ENCODE measurements around the gene LSM14B.
"Not testable (repeated sequence)": the region's sequence is repeated elsewhere in the genome, so short reads cannot be mapped to it uniquely, and the experiment has no call there.

The LSM14B gene

GRCh38 chr20:62115800-62116407 is 6.4 kb upstream of the LSM14B start:
- H3K4me1 ChIP-seq (ENCODE audit: control insufficient read depth, insufficient read depth, low read length); DNase-seq (ENCODE audit: low read depth); H3K9ac ChIP-seq (ENCODE audit: low read length); H3K4me3 ChIP-seq (ENCODE audit: low read length); H3K36me3 ChIP-seq (ENCODE audit: control insufficient read depth, insufficient read depth, low read length, severe bottlenecking): not testable (repeated sequence)
- Histone ChIP-seq H3K9me3 (ENCODE audit: control insufficient read depth, low read length) (peaks cover 17% of the 10 kb centered on the region), H3K27me3 (replicated peaks; ENCODE audit: control insufficient read depth, insufficient read depth, low read length) (peaks cover 37% of the 10 kb centered on the region)

GRCh38 chr20:62116558-62117361 is 5.5 kb upstream of the LSM14B start:
- no peak for DNase-seq (ENCODE audit: low read depth)
- Histone ChIP-seq H3K9me3 (ENCODE audit: control insufficient read depth, low read length) (peaks cover 14% of the 10 kb centered on the region), H3K36me3 (ENCODE audit: control insufficient read depth, insufficient read depth, low read length, severe bottlenecking) (no peaks in the 10 kb centered on the region), H3K4me3 (ENCODE audit: low read length) (no peak overlapping the region), H3K9ac (ENCODE audit: low read length) (no peak overlapping the region), H3K27me3 (replicated peaks; ENCODE audit: control insufficient read depth, insufficient read depth, low read length) (peaks cover 37% of the 10 kb centered on the region), H3K4me1 (ENCODE audit: control insufficient read depth, insufficient read depth, low read length) (peaks cover 2% of the 10 kb centered on the region)

DNA sequence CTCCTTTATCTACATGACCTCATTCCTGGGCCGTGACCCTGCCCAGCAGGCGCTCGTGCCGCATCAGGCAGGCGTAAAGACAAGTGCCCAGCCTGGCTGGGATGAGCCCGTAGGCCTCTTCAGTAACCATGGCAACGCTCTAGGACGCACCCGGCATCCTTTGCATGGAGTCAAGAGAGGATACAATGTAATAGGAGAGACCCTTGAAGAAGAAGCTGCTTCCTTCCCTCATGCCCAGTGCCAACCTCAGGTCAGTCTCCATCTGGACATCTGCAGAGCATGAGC is 5.0 kb upstream of the LSM14B start:
- H3K4me1 ChIP-seq (ENCODE audit: control insufficient read depth, insufficient read depth, low read length) = peaks cover 2% of the 10 kb centered on the region
- no peak overlapping the region for H3K9ac ChIP-seq (ENCODE audit: low read length)
- DNase-seq (ENCODE audit: low read depth) = no peak
- H3K9me3 ChIP-seq (ENCODE audit: control insufficient read depth, low read length) = peaks cover 11% of the 10 kb centered on the region
- H3K36me3 ChIP-seq (ENCODE audit: control insufficient read depth, insufficient read depth, low read length, severe bottlenecking) = no peaks in the 10 kb centered on the region
- H3K27me3 ChIP-seq (replicated peaks; ENCODE audit: control insufficient read depth, insufficient read depth, low read length) = peaks cover 37% of the 10 kb centered on the region
- H3K4me3 ChIP-seq (ENCODE audit: low read length) = no peak overlapping the region

DNA sequence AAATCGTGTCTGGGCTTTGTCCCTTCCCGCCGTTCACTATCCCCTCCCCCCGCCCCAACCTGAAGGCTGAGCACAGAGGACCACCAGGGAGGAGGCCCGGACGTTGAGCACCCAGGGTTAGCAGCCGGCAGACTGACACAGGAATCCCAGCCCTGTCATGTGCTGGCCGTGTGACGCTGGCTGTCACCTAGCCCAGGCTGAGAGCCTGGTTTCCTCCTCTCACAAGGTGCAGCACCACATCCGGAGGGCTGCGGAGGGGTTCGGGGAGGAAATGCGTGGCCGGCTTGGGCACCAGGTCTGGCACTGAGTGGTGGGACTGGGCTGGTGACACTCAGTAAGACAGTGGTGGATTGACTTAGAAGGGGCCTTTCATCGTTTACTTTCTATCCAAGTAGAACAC is 4.6 kb upstream of the LSM14B start:
- Histone ChIP-seq H3K4me1 (ENCODE audit: control insufficient read depth, insufficient read depth, low read length) (peaks cover 2% of the 10 kb centered on the region), H3K27me3 (replicated peaks; ENCODE audit: control insufficient read depth, insufficient read depth, low read length) (peaks cover 37% of the 10 kb centered on the region), H3K9me3 (ENCODE audit: control insufficient read depth, low read length) (peaks cover 7% of the 10 kb centered on the region), H3K9ac (ENCODE audit: low read length) (no peak overlapping the region), H3K4me3 (ENCODE audit: low read length) (no peak overlapping the region), H3K36me3 (ENCODE audit: control insufficient read depth, insufficient read depth, low read length, severe bottlenecking) (no peaks in the 10 kb centered on the region)
- no peak for DNase-seq (ENCODE audit: low read depth)

- Histone ChIP-seq H3K9ac (ENCODE audit: low read length) (no peak overlapping the region), H3K27me3 (replicated peaks; ENCODE audit: control insufficient read depth, insufficient read depth, low read length) (peaks cover 37% of the 10 kb centered on the region), H3K4me3 (ENCODE audit: low read length) (no peak overlapping the region), H3K36me3 (ENCODE audit: control insufficient read depth, insufficient read depth, low read length, severe bottlenecking) (no peaks in the 10 kb centered on the region), H3K9me3 (ENCODE audit: control insufficient read depth, low read length) (peaks cover under 1% of the 10 kb centered on the region), H3K4me1 (ENCODE audit: control insufficient read depth, insufficient read depth, low read length) (peaks cover 3% of the 10 kb centered on the region)
- no peak for DNase-seq (ENCODE audit: low read depth)
Measured at GRCh38 chr20:62118113-62119043, 3.9 kb upstream of the LSM14B start.

DNA sequence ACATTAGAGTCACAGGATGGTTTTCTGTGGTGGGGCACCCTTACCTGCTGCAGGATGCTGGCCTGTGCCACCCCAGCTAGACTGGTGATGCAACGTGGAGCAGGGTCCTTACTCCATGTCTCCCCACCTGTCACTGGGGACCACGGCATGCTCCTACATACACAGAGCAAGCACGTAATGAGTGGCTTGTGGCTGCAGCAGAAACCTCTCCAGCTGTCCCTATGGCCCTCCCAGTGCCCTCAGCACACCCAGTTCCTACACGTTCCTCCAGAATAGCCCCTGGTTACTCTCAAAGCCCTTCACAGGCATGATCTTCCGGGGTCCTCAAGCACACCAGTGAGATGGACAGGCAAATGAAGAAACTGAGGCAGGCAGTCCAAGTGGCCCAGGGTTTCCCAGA is 3.2 kb upstream of the LSM14B start:
- H3K4me1 ChIP-seq (ENCODE audit: control insufficient read depth, insufficient read depth, low read length) = peaks cover 11% of the 10 kb centered on the region
- H3K27me3 ChIP-seq (replicated peaks; ENCODE audit: control insufficient read depth, insufficient read depth, low read length) = peaks cover 37% of the 10 kb centered on the region
- H3K9me3 ChIP-seq (ENCODE audit: control insufficient read depth, low read length) = no peaks in the 10 kb centered on the region
- DNase-seq (ENCODE audit: low read depth) = no peak
- H3K36me3 ChIP-seq (ENCODE audit: control insufficient read depth, insufficient read depth, low read length, severe bottlenecking) = no peaks in the 10 kb centered on the region
- no peak overlapping the region for H3K4me3 ChIP-seq (ENCODE audit: low read length)
- no peak overlapping the region for H3K9ac ChIP-seq (ENCODE audit: low read length)

DNA sequence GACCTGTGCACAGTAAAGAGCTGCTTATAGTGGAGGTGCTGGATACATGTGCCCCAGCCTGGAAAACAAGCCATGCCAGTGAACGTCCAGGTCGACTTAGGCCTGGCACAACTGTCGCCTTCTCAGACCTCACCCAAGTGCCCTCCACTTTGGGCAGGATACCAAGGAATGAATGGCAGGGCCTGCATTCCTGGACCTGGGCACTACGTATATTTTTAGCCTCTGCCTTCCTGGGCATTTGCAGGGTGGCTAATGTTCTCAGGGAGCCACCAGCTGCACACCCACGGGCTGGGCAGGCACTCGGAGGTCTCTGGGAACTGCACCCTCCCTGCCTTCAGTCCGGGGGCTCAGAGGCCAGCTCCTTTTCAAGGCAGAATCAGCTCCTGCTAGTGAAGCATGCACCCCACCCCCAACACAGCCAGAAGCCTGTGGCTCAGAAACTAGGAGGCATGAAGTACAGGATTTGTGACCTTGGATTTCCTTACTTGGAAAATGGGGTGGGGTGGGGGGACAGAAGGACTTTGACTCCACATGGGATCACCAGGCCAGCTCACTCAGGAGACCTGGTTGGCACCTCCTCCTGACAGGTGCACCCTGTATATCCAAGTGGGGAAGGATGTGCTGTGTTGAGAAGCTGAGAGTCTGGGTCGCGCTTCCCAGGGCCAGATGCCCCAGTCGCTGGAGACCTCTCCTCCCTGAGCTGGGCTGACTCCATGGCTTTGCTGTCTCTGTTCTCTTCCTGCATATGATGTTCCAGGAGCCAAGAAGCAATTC is 2.5 kb upstream of the LSM14B start:
- Histone ChIP-seq H3K4me3 (ENCODE audit: low read length) (no peak overlapping the region), H3K9ac (ENCODE audit: low read length) (no peak overlapping the region), H3K9me3 (ENCODE audit: control insufficient read depth, low read length) (no peaks in the 10 kb centered on the region), H3K36me3 (ENCODE audit: control insufficient read depth, insufficient read depth, low read length, severe bottlenecking) (no peaks in the 10 kb centered on the region), H3K27me3 (replicated peaks; ENCODE audit: control insufficient read depth, insufficient read depth, low read length) (peaks cover 35% of the 10 kb centered on the region), H3K4me1 (ENCODE audit: control insufficient read depth, insufficient read depth, low read length) (peaks cover 13% of the 10 kb centered on the region)
- DNase-seq (ENCODE audit: low read depth) = no peak

DNA sequence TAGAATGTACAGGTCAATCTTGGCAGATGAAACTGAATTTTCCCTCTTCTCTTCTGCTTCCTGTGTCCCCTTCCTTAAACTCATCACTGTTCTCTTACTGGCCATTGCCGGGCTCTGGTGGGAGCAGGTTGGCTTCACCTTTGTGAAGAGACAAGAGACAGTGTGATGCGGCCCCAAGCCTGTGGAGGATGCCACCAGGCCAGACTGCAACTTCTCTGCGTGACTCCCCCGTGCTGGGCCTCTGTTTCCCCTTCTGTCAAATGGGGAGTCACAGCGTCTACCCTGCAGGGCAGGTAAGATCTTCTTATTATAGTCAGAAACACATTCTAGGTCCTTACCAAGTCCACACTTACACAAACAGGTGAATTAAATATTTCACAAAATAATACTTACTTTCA is 1.9 kb upstream of the LSM14B start:
- Histone ChIP-seq H3K9ac (ENCODE audit: low read length) (no peak overlapping the region), H3K4me3 (ENCODE audit: low read length) (no peak overlapping the region), H3K4me1 (ENCODE audit: control insufficient read depth, insufficient read depth, low read length) (peaks cover 13% of the 10 kb centered on the region), H3K9me3 (ENCODE audit: control insufficient read depth, low read length) (no peaks in the 10 kb centered on the region), H3K36me3 (ENCODE audit: control insufficient read depth, insufficient read depth, low read length, severe bottlenecking) (peaks cover 5% of the 10 kb centered on the region), H3K27me3 (replicated peaks; ENCODE audit: control insufficient read depth, insufficient read depth, low read length) (peaks cover 31% of the 10 kb centered on the region)
- DNase-seq (ENCODE audit: low read depth) = no peak

DNA sequence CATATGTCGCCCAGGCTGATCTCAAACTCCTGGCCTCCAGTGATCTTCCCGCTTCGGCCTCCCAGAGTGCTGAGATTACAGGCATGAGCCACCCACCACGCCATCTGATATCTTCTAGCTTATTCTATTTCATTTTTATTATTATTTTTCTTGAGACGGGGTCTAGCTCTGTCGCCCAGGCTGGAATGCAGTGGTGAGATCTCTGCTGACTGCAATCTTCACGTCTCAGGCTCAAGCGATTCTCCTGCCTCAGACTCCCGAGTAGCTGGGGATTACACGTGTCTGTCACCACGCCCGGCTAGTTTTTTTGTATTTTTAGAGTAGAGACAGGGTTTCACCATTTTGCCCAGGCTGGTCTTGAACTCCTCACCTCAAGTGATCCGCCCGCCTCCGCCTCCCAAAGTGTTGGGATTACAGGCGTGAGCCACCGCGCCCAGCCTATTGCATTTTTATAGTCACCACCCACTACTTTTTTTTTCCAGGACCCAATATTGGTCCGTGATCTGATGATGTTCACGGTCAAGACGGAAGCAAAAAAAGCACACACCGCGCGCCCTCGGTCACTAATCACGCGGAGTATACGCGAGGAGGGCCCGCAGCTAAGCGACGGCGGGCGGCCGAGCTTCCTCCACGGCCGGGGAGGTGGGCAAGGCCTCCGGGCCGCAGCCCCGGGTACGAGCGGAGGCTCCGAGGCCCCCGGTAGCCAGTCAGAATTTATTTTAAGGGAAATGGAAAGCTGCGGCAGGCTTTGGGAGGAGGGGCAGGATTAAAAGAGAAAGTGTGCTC is 1.1 kb upstream of the LSM14B start:
- Histone ChIP-seq H3K9me3 (ENCODE audit: control insufficient read depth, low read length) (no peaks in the 10 kb centered on the region), H3K4me1 (ENCODE audit: control insufficient read depth, insufficient read depth, low read length) (peaks cover 13% of the 10 kb centered on the region), H3K36me3 (ENCODE audit: control insufficient read depth, insufficient read depth, low read length, severe bottlenecking) (peaks cover 11% of the 10 kb centered on the region), H3K27me3 (replicated peaks; ENCODE audit: control insufficient read depth, insufficient read depth, low read length) (peaks cover 31% of the 10 kb centered on the region), H3K4me3 (ENCODE audit: low read length) (peak overlapping the region; percentile 90), H3K9ac (ENCODE audit: low read length) (peak overlapping the region; percentile 87)
- DNase-seq (ENCODE audit: low read depth) = peak; percentile 72

- Histone ChIP-seq H3K4me1 (ENCODE audit: control insufficient read depth, insufficient read depth, low read length) (peaks cover 13% of the 10 kb centered on the region), H3K36me3 (ENCODE audit: control insufficient read depth, insufficient read depth, low read length, severe bottlenecking) (peaks cover 28% of the 10 kb centered on the region), H3K4me3 (ENCODE audit: low read length) (peak overlapping the region; percentile 84), H3K9me3 (ENCODE audit: control insufficient read depth, low read length) (no peaks in the 10 kb centered on the region), H3K9ac (ENCODE audit: low read length) (peak overlapping the region; percentile 84), H3K27me3 (replicated peaks; ENCODE audit: control insufficient read depth, insufficient read depth, low read length) (peaks cover 18% of the 10 kb centered on the region)
- peak; percentile 69 for DNase-seq (ENCODE audit: low read depth)
Measured at GRCh38 chr20:62122654-62123449, 577 bp downstream of the LSM14B start.

Measured in adipocyte (in vitro differentiated cells).